Mucosa of gallbladder (tissue), 1 donor: ENCODE measurements around the gene ZNF440. TPM values are rescaled to one million over a fixed set of nuclear protein-coding genes. Genes with fewer than 3 reads are reported as not detected.

ENCODE experiments used
- total RNA-seq: library from RNA; stranded (reverse); gene quantifications from one replicate; pipeline ENCODE4 v1.2.1, GENCODE V29; 2021
- donor health status: DM: no; HTN: no; CAD: no.

The ZNF440 gene
- total RNA-seq, 1 donor from 2014 or later = 14.1 TPM

Other genes with a start within 250 kb of the ZNF440 start
- gene ACP5, start 236.6 kb upstream of the ZNF440 start, total RNA-seq = 18.0 TPM
- gene ZNF627, start 216.8 kb upstream of the ZNF440 start, total RNA-seq = 13.9 TPM
- gene ZNF823, start 75.3 kb upstream of the ZNF440 start, total RNA-seq = 8.7 TPM
- 6.6 TPM for gene ZNF441, start 47.3 kb upstream of the ZNF440 start, total RNA-seq
- gene ZNF491, start 15.8 kb upstream of the ZNF440 start, total RNA-seq = 3.9 TPM
- gene ZNF439, start 34.5 kb downstream of the ZNF440 start, total RNA-seq = 16.3 TPM
- gene ZNF69, start 73.5 kb downstream of the ZNF440 start, total RNA-seq = 25.5 TPM
- gene ZNF700, start 110.8 kb downstream of the ZNF440 start, total RNA-seq = 15.9 TPM
- 5.2 TPM for gene ZNF763, start 150.8 kb downstream of the ZNF440 start, total RNA-seq
- gene ZNF433, start 221.4 kb downstream of the ZNF440 start, total RNA-seq = 7.7 TPM
- gene ZNF878, start 238.7 kb downstream of the ZNF440 start, total RNA-seq = 0.17 TPM